Measurements from ENCODE around the gene GPR107.
"Not testable (repeated sequence)": the region's sequence is repeated elsewhere in the genome, so short reads cannot be mapped to it uniquely, and the experiment has no call there.

The GPR107 gene

DNA sequence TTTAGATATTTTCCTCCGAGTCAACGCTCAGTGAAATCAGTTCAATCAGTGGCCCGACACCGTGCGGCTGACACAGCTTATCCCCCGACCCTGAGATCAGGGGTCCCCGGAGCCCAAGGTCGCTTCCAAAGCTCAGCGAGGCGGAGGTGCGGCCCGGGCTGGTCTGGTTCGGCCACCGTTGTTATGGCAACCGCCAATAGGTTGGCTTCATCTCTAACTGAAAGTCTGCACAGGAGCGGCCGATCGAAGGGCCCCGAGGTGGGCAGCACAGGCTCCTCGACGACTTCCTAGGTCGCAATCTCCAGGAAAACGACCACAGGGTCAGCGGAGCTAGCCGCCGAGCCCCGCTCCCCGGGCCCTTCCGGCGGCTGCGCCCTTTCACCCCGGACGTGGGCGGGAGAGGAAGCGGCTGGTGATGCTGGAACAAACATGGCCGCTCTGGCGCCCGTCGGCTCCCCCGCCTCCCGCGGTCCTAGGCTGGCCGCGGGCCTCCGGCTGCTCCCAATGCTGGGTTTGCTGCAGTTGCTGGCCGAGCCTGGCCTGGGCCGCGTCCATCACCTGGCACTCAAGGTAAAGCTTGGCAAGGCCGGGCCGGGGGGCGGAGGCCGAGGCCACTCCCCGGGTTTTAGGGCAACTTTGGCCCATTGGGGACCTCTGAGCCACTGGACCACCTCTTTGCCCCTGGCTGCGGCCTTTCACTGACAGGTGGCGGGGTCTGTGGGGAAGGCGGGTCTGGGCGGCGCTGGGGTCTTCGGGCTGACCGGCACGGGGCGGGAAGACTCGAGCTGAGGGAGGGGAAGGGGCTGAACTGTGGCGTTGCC is at the start of gene GPR107:
GPR107 (plus strand) TSS at position 403 of the 821 bp plus-strand sequence; CDS start at position 430, 27 bp downstream.
- peak; percentile 66 for DNase-seq

GRCh38 chr9:130003943-130004552 is 49.7 kb upstream of the GPR107 start:
- DNase-seq, result no peak

DNA sequence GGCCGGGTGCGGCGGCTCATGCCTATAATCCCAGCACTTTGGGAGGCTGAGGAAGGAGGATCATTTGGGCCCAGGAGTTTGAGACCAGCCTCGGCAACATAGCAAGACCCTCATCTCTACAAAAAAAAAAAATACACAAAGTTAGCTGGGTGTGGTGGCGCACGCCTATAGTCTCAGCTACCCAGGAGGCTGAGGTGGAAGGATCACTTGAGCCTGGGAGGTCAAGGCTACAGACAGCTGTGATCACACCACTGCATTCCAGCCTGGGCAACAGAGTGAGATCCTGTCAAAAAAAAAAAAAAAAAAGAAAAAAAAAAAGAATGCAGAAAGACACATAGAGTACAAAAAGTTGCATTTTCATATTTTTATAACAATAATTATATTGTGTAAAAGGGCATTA is 46.8 kb upstream of the GPR107 start:
- not testable (repeated sequence) for DNase-seq

- DNase-seq, result no peak
These were observed 45.2 kb upstream of the GPR107 start for GRCh38 chr9:130008538-130008937.

DNA sequence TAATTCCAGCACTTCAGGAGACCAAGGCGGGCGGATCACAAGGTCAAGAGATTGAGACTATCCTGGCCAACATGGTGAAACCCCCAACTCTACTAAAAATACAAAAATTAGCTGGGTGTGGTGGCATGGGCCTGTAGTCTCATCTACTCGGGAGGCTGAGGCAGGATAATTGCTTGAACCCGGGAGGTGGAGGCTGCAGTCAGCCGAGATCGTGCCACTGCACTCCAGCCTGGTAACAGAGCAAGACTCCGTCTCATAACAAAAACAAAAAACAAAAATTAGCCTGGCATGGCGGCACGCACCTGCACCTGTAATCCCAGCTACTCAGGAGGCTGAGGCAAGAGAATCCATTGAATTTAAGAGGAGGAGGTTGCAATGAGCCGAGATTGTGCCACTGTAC is 44.2 kb upstream of the GPR107 start:
- DNase-seq, result not testable (repeated sequence)

DNA sequence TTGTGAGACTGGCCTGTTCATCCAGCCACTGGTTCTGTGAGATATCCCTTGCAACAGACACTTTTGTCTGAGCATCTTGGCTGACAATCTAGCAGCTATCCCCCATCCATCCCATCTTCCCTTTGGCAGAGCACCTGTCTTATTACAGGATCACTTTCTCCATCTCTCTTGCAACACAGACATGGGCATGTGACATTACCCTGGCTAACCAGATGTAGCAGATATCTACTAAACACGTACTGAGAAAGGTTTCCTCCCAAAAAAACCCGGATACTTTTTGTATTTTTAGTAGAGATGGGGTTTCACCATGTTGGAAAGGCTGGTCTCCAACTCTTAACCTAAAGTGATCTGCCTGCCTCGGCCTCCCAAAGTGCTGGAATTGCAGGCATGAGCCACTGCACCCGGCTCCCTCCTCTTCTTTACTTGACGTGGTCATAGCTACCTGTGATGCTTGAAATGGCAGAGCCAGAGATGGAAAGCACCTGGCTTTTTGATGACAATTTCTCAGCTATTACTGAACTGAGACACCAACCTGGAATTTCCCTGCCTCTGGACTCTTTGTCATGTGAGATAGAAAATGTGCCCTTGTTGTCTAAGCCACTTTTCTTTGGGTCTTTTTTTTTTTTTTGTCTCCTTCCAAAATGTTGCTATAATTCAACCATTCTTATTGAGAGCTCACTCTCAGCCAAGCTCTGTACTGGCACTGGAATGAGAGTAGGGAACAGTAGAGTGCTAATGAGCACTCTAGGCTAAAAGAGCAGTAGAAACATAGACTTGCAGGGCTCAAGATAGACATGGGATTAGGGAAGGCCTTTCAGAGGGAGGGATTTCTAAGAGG is 43.3 kb upstream of the GPR107 start:
- no peak for DNase-seq

DNA sequence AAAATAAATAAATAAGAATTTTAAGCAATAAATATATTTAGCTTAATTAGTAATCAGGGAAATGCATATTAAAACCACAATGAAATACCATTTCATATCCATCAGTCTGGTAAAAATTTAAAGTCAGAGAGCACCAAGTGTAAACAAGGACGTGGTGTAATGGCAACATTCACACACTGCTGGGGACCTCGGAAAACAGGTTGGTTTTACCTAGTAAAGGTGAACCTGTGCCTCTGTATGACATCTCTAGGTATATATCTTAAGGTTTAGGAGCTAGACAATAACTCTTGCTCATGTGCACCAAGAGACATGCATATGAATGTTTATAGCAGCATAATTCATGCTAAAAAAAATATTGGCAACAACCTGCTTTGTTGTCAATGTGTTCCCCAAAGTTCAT is 40.4 kb upstream of the GPR107 start:
- DNase-seq, result no peak

- DNase-seq, result no peak
These were observed 38.2 kb upstream of the GPR107 start for GRCh38 chr9:130015353-130016019.

GRCh38 chr9:130017076-130017475 is 36.6 kb upstream of the GPR107 start:
- DNase-seq, result no peak

- DNase-seq, result not testable (repeated sequence)
These were observed 36.2 kb upstream of the GPR107 start for GRCh38 chr9:130017510-130017909.

- no peak for DNase-seq
These were observed 35.4 kb upstream of the GPR107 start for GRCh38 chr9:130018265-130018664.

- no peak for DNase-seq
These were observed 33.1 kb upstream of the GPR107 start for GRCh38 chr9:130020618-130021017.

- DNase-seq, result no peak
These were observed 32.6 kb upstream of the GPR107 start for GRCh38 chr9:130021123-130021522.

DNA sequence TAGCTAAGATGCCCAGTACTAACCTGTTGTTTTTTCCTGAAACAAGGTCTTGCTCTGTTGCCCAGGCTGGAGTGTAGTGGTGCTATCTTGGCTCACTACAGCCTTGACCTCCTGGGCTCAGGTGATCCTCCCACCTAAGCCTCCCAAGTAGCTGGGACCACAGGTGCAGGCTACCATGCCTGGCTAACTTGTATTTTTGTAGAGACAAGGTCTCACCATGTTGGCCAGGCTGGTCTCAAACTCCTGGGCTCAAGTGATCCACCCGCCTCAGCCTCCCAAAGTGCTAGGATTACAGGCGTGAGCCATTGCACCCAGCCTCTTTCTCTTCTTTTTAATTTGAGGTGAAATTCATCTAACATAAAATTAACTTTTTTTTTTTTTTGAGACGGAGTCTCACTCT is 31.9 kb upstream of the GPR107 start:
- DNase-seq, result not testable (repeated sequence)

GRCh38 chr9:130022566-130023143 is 31.1 kb upstream of the GPR107 start:
- no peak for DNase-seq

- no peak for DNase-seq
These were observed 30.4 kb upstream of the GPR107 start for GRCh38 chr9:130023144-130023787.

DNA sequence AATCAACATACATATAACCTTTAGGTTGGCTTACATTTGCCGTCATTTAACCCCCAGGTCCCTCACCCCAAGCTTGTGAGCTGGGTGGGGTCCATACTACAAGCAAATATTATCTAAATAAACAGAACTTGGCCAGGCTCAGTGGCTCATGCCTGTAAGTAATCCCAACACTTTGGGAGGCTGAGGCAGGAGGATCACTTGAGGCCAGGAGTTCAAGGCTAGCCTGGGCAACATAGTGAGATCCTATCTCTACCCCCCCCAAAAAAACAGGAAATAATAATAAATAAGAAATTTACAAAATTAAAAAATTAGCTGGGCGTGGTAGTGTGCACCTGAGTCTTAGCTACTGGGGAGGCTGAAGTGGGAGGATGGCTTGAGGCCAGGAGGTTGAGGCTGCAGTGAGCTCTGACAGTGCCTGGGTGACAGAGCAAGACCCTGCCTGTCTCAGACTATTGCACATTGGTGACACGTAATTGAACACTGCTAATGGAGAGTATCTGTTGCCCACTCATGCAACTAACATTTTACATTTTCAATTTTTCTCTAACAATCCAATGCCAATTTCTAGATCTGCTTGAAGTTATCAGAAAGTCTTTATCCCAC is 29.6 kb upstream of the GPR107 start:
- no peak for DNase-seq

GRCh38 chr9:130024597-130024994 is 29.1 kb upstream of the GPR107 start:
- peak; percentile 53 for DNase-seq

DNA sequence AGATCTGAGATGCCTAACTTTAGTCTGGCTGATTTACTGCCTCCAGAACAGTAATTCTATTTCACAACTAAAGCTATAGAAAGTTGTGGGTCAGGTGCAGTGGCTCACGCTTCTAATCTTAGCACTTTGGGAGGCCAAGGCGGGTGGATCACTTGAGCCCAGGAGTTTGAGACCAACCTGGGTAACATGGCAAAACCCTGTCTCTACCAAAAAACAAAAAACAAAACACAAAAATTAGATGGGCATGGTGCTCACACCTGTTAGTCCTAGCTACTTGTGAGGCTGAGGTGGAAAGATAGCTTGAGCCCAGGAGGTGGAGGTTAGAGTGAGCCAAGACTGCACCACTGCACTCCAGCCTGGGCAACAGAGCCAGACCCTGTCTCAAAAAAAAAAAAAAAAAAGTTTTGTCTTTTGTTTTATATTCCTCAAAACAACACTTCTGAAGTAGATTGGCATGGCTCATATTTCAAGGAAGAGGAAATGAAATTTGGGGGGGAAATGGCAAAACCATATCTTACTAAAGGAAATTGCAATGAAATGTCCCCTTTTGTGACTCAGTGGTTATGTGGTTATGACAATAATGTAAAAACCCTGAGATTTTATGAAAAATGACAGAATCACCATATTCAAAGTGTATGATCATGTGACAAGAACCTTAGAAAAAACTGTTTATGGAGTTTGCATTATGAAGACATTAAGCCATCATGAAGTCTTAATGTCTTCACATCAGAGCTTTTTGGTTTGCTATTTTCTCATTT is 26.9 kb upstream of the GPR107 start:
- no peak for DNase-seq

DNA sequence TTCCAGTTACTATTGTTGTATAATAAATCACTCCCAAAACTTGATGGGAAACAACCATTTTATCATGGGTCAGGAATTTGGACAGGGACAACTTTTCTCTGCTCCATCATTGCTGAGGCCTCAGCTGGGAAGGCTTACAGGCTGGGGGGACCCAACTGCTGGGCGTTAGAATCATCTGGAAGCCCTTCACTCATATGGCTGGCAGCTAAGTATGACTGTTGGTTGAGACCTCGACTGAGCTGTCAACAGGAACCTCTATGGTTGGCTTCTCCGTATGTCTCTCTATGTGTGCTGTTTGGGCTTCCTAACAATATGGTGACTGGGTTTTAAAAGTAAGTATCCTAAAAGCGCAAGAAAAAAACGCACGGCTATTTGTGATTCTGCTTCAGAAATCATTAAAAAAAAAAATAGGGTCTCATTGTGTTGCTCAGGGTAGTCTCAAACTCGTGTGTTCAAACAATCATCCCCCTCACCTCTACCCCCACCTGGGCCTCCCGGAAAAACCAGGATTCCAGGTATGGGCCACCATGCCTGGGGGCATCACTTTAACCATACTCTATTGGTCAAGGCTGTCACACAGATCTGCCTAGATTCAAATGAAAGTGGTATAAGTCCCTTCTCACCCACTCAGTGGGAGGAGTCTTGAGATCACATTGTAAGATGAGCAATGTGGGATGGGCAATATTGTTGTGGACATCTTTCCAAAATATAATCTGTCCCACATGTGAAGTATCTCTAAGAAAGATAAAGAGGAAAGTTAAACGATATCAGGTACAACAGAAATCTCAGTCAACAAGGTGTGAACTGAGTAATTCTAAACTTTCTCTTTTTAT is 26.0 kb upstream of the GPR107 start:
- no peak for DNase-seq
